ENCODE results near the gene GPR25. TPM values are rescaled to one million over a fixed set of nuclear protein-coding genes. Genes with fewer than 3 reads are reported as not detected.

GPR25 gene
- total RNA-seq, 2 experiments from 2014 or later: 0.39 to 0.82 TPM

GRCh38 chr1:200874694-200875093 lies 1.9 kb downstream of the GPR25 start:
- Mint-ChIP-seq H3K4me1 (ENCODE audit: low read depth) (peaks cover 30% of the 10 kb centered on the region), H3K27me3 (ENCODE audit: low read depth) (peaks cover 50% of the 10 kb centered on the region), H3K27ac (no peak overlapping the region), H3K4me3 (no peak overlapping the region), H3K9me3 (ENCODE audit: insufficient read depth) (no peaks in the 10 kb centered on the region), H3K36me3 (ENCODE audit: low read depth) (peaks cover 2% of the 10 kb centered on the region)
- ChIA-PET CTCF (interaction anchor here (1.8 kb wide), 1 partner anchor 245 kb away, joined by 4 read pairs; no protein-coding TSS in a partner anchor), POLR2A (no interaction called here)
- DNase-seq: peak; percentile 13
- no peak for ATAC-seq

- Mint-ChIP-seq H3K27ac (no peak overlapping the region), H3K4me1 (ENCODE audit: low read depth) (peaks cover 31% of the 10 kb centered on the region), H3K9me3 (ENCODE audit: insufficient read depth) (no peaks in the 10 kb centered on the region), H3K27me3 (ENCODE audit: low read depth) (peaks cover 55% of the 10 kb centered on the region), H3K4me3 (no peak overlapping the region), H3K36me3 (ENCODE audit: low read depth) (peaks cover 2% of the 10 kb centered on the region)
- no peak for ATAC-seq
- DNase-seq: peak; percentile 18
- ChIA-PET CTCF (interaction anchor here (0.5 to 1.8 kb wide), 2 partner anchors 244 to 880 kb away, joined by 3 to 4 read pairs; no protein-coding TSS in a partner anchor), POLR2A (interaction anchor here (0.6 kb wide), 1 partner anchor 230 kb away, joined by 3 read pairs; no protein-coding TSS in a partner anchor)
Measured at GRCh38 chr1:200875416-200875815, 2.6 kb downstream of the GPR25 start.

GRCh38 chr1:200877010-200877409 lies 4.2 kb downstream of the GPR25 start:
- CTCF ChIA-PET: interaction anchor here (0.8 to 3.8 kb wide), 7 partner anchors 11 to 98 kb away, joined by 3 to 20 read pairs (median 3); no protein-coding TSS in a partner anchor
- Mint-ChIP-seq H3K27me3 (ENCODE audit: low read depth) (peaks cover 48% of the 10 kb centered on the region), H3K4me3 (no peak overlapping the region), H3K4me1 (ENCODE audit: low read depth) (peaks cover 31% of the 10 kb centered on the region), H3K36me3 (ENCODE audit: low read depth) (peaks cover 2% of the 10 kb centered on the region), H3K27ac (no peak overlapping the region), H3K9me3 (ENCODE audit: insufficient read depth) (no peaks in the 10 kb centered on the region)
- DNase-seq: no peak
- ATAC-seq: no peak
- POLR2A ChIA-PET: interaction anchor here (0.6 to 1.1 kb wide), 4 partner anchors 10 to 57 kb away, joined by 3 to 4 read pairs (median 3); no protein-coding TSS in a partner anchor

GRCh38 chr1:200877839-200878551 lies 5.2 kb downstream of the GPR25 start:
- POLR2A ChIA-PET: interaction anchor here (1.1 kb wide), 2 partner anchors 11 to 27 kb away, joined by 3 to 4 read pairs; no protein-coding TSS in a partner anchor
- Mint-ChIP-seq H3K27me3 (ENCODE audit: low read depth) (peaks cover 43% of the 10 kb centered on the region), H3K9me3 (ENCODE audit: insufficient read depth) (no peaks in the 10 kb centered on the region), H3K36me3 (ENCODE audit: low read depth) (peaks cover 2% of the 10 kb centered on the region), H3K4me3 (no peak overlapping the region), H3K4me1 (ENCODE audit: low read depth) (peaks cover 32% of the 10 kb centered on the region), H3K27ac (no peak overlapping the region)
- DNase-seq (peak; percentile 52), ATAC-seq (peak; percentile 79)
- CTCF ChIA-PET: interaction anchor here (0.8 to 3.8 kb wide), 7 partner anchors 11 to 241 kb away, joined by 3 to 20 read pairs (median 3); no protein-coding TSS in a partner anchor

- peaks cover 2% of the 10 kb centered on the region for H3K36me3 Mint-ChIP-seq (ENCODE audit: low read depth)
- ATAC-seq (peak; percentile 14), DNase-seq (no peak)
- ChIA-PET POLR2A (no interaction called here), CTCF (interaction anchor here (3.8 kb wide), 1 partner anchor 8 kb away, joined by 20 read pairs; no protein-coding TSS in a partner anchor)
- H3K9me3 Mint-ChIP-seq (ENCODE audit: insufficient read depth): no peaks in the 10 kb centered on the region
- no peak overlapping the region for H3K27ac Mint-ChIP-seq
- H3K27me3 Mint-ChIP-seq (ENCODE audit: low read depth): peaks cover 27% of the 10 kb centered on the region
- no peak overlapping the region for H3K4me3 Mint-ChIP-seq
- H3K4me1 Mint-ChIP-seq (ENCODE audit: low read depth): peaks cover 30% of the 10 kb centered on the region
Measured at GRCh38 chr1:200880212-200880611, 7.4 kb downstream of the GPR25 start.

GRCh38 chr1:200883118-200883517 lies 10.3 kb downstream of the GPR25 start:
- Mint-ChIP-seq H3K27me3 (ENCODE audit: low read depth) (peaks cover 13% of the 10 kb centered on the region), H3K36me3 (ENCODE audit: low read depth) (no peaks in the 10 kb centered on the region), H3K4me1 (ENCODE audit: low read depth) (peaks cover 43% of the 10 kb centered on the region), H3K4me3 (no peak overlapping the region), H3K9me3 (ENCODE audit: insufficient read depth) (no peaks in the 10 kb centered on the region), H3K27ac (no peak overlapping the region)
- DNase-seq (no peak), ATAC-seq (no peak)
- CTCF ChIA-PET: no interaction called here
- POLR2A ChIA-PET: no interaction called here

GRCh38 chr1:200885623-200886402 lies 13.0 kb downstream of the GPR25 start:
- Mint-ChIP-seq H3K9me3 (ENCODE audit: insufficient read depth) (no peaks in the 10 kb centered on the region), H3K36me3 (ENCODE audit: low read depth) (peaks cover 2% of the 10 kb centered on the region), H3K27ac (peak overlapping the region; percentile 46), H3K4me3 (no peak overlapping the region), H3K4me1 (ENCODE audit: low read depth) (peaks cover 58% of the 10 kb centered on the region), H3K27me3 (ENCODE audit: low read depth) (peaks cover 14% of the 10 kb centered on the region)
- ATAC-seq (no peak), DNase-seq (no peak)
- ChIA-PET CTCF (no interaction called here), POLR2A (no interaction called here)

- CTCF ChIA-PET: no interaction called here
- DNase-seq (no peak), ATAC-seq (no peak)
- Mint-ChIP-seq H3K4me3 (no peak overlapping the region), H3K27ac (no peak overlapping the region), H3K9me3 (ENCODE audit: insufficient read depth) (no peaks in the 10 kb centered on the region), H3K36me3 (ENCODE audit: low read depth) (peaks cover 2% of the 10 kb centered on the region), H3K27me3 (ENCODE audit: low read depth) (peaks cover 12% of the 10 kb centered on the region), H3K4me1 (ENCODE audit: low read depth) (peaks cover 59% of the 10 kb centered on the region)
- POLR2A ChIA-PET: no interaction called here
Measured at GRCh38 chr1:200886594-200886993, 13.8 kb downstream of the GPR25 start.

GRCh38 chr1:200887036-200887435 lies 14.3 kb downstream of the GPR25 start:
- ChIA-PET POLR2A (no interaction called here), CTCF (interaction anchor here (1.4 to 2.9 kb wide), 2 partner anchors 9 to 85 kb away, joined by 4 to 20 read pairs; no protein-coding TSS in a partner anchor)
- Mint-ChIP-seq H3K9me3 (ENCODE audit: insufficient read depth) (no peaks in the 10 kb centered on the region), H3K4me3 (no peak overlapping the region), H3K27me3 (ENCODE audit: low read depth) (peaks cover 15% of the 10 kb centered on the region), H3K36me3 (ENCODE audit: low read depth) (peaks cover 2% of the 10 kb centered on the region), H3K27ac (no peak overlapping the region), H3K4me1 (ENCODE audit: low read depth) (peaks cover 64% of the 10 kb centered on the region)
- DNase-seq (no peak), ATAC-seq (no peak)

- peaks cover 2% of the 10 kb centered on the region for H3K36me3 Mint-ChIP-seq (ENCODE audit: low read depth)
- POLR2A ChIA-PET: interaction anchor here (1.0 to 1.9 kb wide), 3 partner anchors 9 to 226 kb away, joined by 3 to 11 read pairs (median 5); no protein-coding TSS in a partner anchor
- peaks cover 23% of the 10 kb centered on the region for H3K27me3 Mint-ChIP-seq (ENCODE audit: low read depth)
- DNase-seq (no peak), ATAC-seq (no peak)
- peaks cover 72% of the 10 kb centered on the region for H3K4me1 Mint-ChIP-seq (ENCODE audit: low read depth)
- H3K4me3 Mint-ChIP-seq: peak overlapping the region; percentile 63
- H3K27ac Mint-ChIP-seq: peak overlapping the region; percentile 47
- CTCF ChIA-PET: interaction anchor here (0.7 to 2.9 kb wide), 7 partner anchors 10 to 266 kb away, joined by 3 to 20 read pairs (median 4); partner anchors contain the start of gene DDX59
- no peaks in the 10 kb centered on the region for H3K9me3 Mint-ChIP-seq (ENCODE audit: insufficient read depth)
Measured at GRCh38 chr1:200887772-200888348, 15.1 kb downstream of the GPR25 start.

GRCh38 chr1:200888349-200888838 lies 15.6 kb downstream of the GPR25 start:
- Mint-ChIP-seq H3K36me3 (ENCODE audit: low read depth) (peaks cover 2% of the 10 kb centered on the region), H3K4me1 (ENCODE audit: low read depth) (peaks cover 70% of the 10 kb centered on the region), H3K27me3 (ENCODE audit: low read depth) (peaks cover 27% of the 10 kb centered on the region)

More at GRCh38 chr1:200888349-200888838, 15.6 kb downstream of the GPR25 start:
- peak; percentile 92 for ATAC-seq
- peak overlapping the region; percentile 47 for H3K27ac Mint-ChIP-seq
- peak; percentile 84 for DNase-seq
- no peaks in the 10 kb centered on the region for H3K9me3 Mint-ChIP-seq (ENCODE audit: insufficient read depth)
- peak overlapping the region; percentile 63 for H3K4me3 Mint-ChIP-seq
- ChIA-PET CTCF (interaction anchor here (0.7 to 2.9 kb wide), 10 partner anchors 10 to 266 kb away, joined by 3 to 20 read pairs (median 4); partner anchors contain the start of gene DDX59), POLR2A (interaction anchor here (0.6 to 1.9 kb wide), 4 partner anchors 9 to 225 kb away, joined by 3 to 11 read pairs (median 4); no protein-coding TSS in a partner anchor)
